ENCODE results near the gene ERF.

ERF gene

GRCh38 chr19:42271045-42271419, 16.1 kb upstream of the ERF start:
- no peak for TF ChIP-seq ZNF8 (CRISPR knock-in tag; IDR thresholded peaks at IDR 0.05)
- TF ChIP-seq BACH2 (CRISPR knock-in tag; IDR thresholded peaks at IDR 0.05; ENCODE audit: borderline replicate concordance): no peak
- TF ChIP-seq CREB5 (CRISPR knock-in tag; IDR thresholded peaks at IDR 0.05; ENCODE audit: low read depth): no peak
- TF ChIP-seq TCF4 (CRISPR knock-in tag; IDR thresholded peaks at IDR 0.05; ENCODE audit: borderline replicate concordance): no peak
- no peak for TF ChIP-seq ZC3H10 (CRISPR knock-in tag; IDR thresholded peaks at IDR 0.05)
- no peak for ATAC-seq

- no peak for ATAC-seq
- TF ChIP-seq TSHZ2 (CRISPR knock-in tag; IDR thresholded peaks at IDR 0.05): no peak
- TF ChIP-seq CREB5 (CRISPR knock-in tag; IDR thresholded peaks at IDR 0.05; ENCODE audit: low read depth): no peak
- TF ChIP-seq CSRNP3 (CRISPR knock-in tag; IDR thresholded peaks at IDR 0.05): no peak
- no peak for TF ChIP-seq ESRRG (CRISPR knock-in tag; IDR thresholded peaks at IDR 0.05)
- no peak for TF ChIP-seq SNAI2 (CRISPR knock-in tag; IDR thresholded peaks at IDR 0.05)
- no peak for TF ChIP-seq POU6F1 (CRISPR knock-in tag; IDR thresholded peaks at IDR 0.05; ENCODE audit: borderline replicate concordance, low read depth)
Observed at GRCh38 chr19:42270346-42271044, 15.6 kb upstream of the ERF start.

GRCh38 chr19:42269478-42270345, 14.8 kb upstream of the ERF start:
- no peak for ATAC-seq
- TF ChIP-seq CSRNP3 (CRISPR knock-in tag; IDR thresholded peaks at IDR 0.05) (no peak), ESRRG (CRISPR knock-in tag; IDR thresholded peaks at IDR 0.05) (no peak), ZFP3 (CRISPR knock-in tag; IDR thresholded peaks at IDR 0.05) (no peak), PATZ1 (CRISPR knock-in tag; IDR thresholded peaks at IDR 0.05; ENCODE audit: borderline replicate concordance) (no peak), CREB5 (CRISPR knock-in tag; IDR thresholded peaks at IDR 0.05; ENCODE audit: low read depth) (no peak), ZNF8 (CRISPR knock-in tag; IDR thresholded peaks at IDR 0.05) (no peak), ZC3H10 (CRISPR knock-in tag; IDR thresholded peaks at IDR 0.05) (no peak), BACH2 (CRISPR knock-in tag; IDR thresholded peaks at IDR 0.05; ENCODE audit: borderline replicate concordance) (no peak), ISL1 (CRISPR knock-in tag; IDR thresholded peaks at IDR 0.05) (no peak), ARNTL (CRISPR knock-in tag; IDR thresholded peaks at IDR 0.05; ENCODE audit: borderline replicate concordance, low read depth) (no peak), GLIS3 (CRISPR knock-in tag; IDR thresholded peaks at IDR 0.05) (no peak), ZNF565 (CRISPR knock-in tag; conservative IDR thresholded peaks at IDR 0.05; ENCODE audit: low read depth) (no peak), POU6F1 (CRISPR knock-in tag; IDR thresholded peaks at IDR 0.05; ENCODE audit: borderline replicate concordance, low read depth) (no peak), OSR1 (CRISPR knock-in tag; IDR thresholded peaks at IDR 0.05) (no peak), ZFP30 (CRISPR knock-in tag; IDR thresholded peaks at IDR 0.05) (no peak), CSDC2 (CRISPR knock-in tag; IDR thresholded peaks at IDR 0.05) (no peak), SNAI2 (CRISPR knock-in tag; IDR thresholded peaks at IDR 0.05) (no peak)

All from SK-N-SH treated with all-trans-retinoic acid at 6 μM for 48 hours (cell line).